ENCODE data around the gene FMN1.

The FMN1 gene

DNA sequence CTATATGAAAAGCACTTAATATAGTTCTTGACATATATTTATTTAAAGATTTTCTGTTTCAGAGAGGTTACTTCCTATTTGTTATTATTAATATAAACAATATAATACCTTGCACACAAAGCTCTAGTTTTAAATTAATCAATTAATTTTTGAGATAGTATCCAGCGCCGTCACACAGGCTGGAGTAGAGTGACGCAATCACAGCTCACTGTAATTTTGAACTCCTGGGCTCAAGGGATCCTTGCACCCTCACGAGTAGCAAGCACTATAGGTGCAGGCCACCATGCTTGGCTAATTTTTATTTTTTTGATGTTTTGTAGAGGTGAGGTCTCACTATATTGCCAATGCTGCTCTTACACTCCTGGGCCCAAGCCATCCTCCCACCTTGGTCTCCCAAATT lies 267.4 kb downstream of the FMN1 start:
- no peak overlapping the region for H3K4me3 ChIP-seq (ENCODE audit: low read length)
- DNase-seq (ENCODE audit: low read depth), result no peak
- no peak for TF ChIP-seq CTCF (IDR thresholded peaks at IDR 0.05; ENCODE audit: insufficient read depth, low read depth, low read length, missing control alignments)

DNA sequence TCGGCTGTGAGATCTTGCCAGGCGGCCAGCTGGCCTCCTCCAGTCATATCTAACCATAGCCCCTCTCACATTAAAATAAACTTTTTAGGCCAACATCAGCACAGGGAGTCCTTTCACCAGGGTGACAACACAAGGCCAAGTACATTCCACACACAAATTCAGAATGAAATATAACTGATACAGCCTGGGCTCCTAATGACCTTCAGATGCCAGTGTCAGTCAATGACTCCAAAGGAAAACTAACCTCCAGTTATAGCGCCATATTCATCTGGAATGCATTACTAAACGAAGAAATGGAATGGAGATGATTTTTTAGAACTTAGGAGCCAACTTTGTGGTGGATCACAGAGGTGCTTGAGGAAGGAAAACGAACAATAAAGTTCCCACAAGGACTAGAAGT lies 271.3 kb downstream of the FMN1 start:
- DNase-seq (ENCODE audit: low read depth), result no peak
- TF ChIP-seq CTCF (IDR thresholded peaks at IDR 0.05; ENCODE audit: insufficient read depth, low read depth, low read length, missing control alignments), result no peak

GRCh38 chr15:32922541-32922940 lies 272.0 kb downstream of the FMN1 start:
- no peak for TF ChIP-seq CTCF (IDR thresholded peaks at IDR 0.05; ENCODE audit: insufficient read depth, low read depth, low read length, missing control alignments)
- no peak for DNase-seq (ENCODE audit: low read depth)
- no peak overlapping the region for H3K4me3 ChIP-seq (ENCODE audit: low read length)

More for the DNA sequence above, 271.3 kb downstream of the FMN1 start:
- H3K4me3 ChIP-seq (ENCODE audit: low read length), result no peak overlapping the region

DNA sequence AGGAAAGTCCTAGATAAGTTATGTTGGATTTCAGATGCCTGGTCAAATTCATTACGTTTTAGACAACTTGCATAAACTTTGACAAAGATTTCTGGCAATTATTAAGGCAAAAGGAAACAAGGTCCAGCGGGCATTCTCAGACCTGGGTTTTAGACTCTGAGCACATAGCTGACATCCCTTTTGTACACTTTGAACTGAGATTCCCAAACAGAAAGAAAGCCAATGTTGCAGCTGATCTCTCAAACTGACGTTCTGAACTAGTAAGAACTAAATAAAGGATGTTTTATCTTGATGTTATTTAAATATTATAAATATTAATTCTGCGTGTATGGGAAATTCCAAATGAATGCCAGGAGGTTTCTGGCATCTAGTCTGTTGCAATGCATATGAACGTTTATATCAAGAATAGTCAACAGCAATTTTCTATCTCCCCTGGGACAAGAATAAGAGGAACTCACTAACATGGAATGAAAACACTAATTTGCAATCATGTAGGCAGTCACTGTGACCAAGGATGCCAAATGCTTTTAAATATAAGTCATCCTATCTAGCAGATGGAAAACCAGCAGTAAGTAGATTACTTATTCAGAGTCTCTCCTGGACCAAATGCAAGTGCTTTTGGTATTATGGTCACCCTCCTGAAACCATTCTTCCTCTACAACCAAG lies 274.6 kb downstream of the FMN1 start:
- no peak overlapping the region for H3K4me3 ChIP-seq (ENCODE audit: low read length)
- no peak for TF ChIP-seq CTCF (IDR thresholded peaks at IDR 0.05; ENCODE audit: insufficient read depth, low read depth, low read length, missing control alignments)
- DNase-seq (ENCODE audit: low read depth), result no peak

- DNase-seq (ENCODE audit: low read depth), result no peak
- no peak overlapping the region for H3K4me3 ChIP-seq (ENCODE audit: low read length)
- no peak for TF ChIP-seq CTCF (IDR thresholded peaks at IDR 0.05; ENCODE audit: insufficient read depth, low read depth, low read length, missing control alignments)
These were observed 276.0 kb downstream of the FMN1 start for GRCh38 chr15:32918547-32918946.

GRCh38 chr15:32910839-32911238 lies 283.7 kb downstream of the FMN1 start:
- DNase-seq (ENCODE audit: low read depth), result no peak
- H3K4me3 ChIP-seq (ENCODE audit: low read length), result no peak overlapping the region
- no peak for TF ChIP-seq CTCF (IDR thresholded peaks at IDR 0.05; ENCODE audit: insufficient read depth, low read depth, low read length, missing control alignments)

GRCh38 chr15:32909431-32909830 lies 285.1 kb downstream of the FMN1 start:
- no peak overlapping the region for H3K4me3 ChIP-seq (ENCODE audit: low read length)
- no peak for DNase-seq (ENCODE audit: low read depth)
- no peak for TF ChIP-seq CTCF (IDR thresholded peaks at IDR 0.05; ENCODE audit: insufficient read depth, low read depth, low read length, missing control alignments)

Data from epithelial cell of esophagus (primary cell).